Body of pancreas (tissue), 4 donors: ENCODE measurements around the gene NPAS1. TPM values are rescaled to one million over a fixed set of nuclear protein-coding genes. Genes with fewer than 3 reads are reported as not detected.

Source experiments
- ATAC-seq: fragments of 150-250 bp; one replicate; pipeline ENCODE4 v1.9.1; 2016
- DNase-seq, 4 donors: peaks; one replicate each; pipeline ENCODE4 v3.0.0-alpha.2; 2019
- H3K27ac ChIP-seq, 4 donors: fragments of 200-600 bp; sonication (generic); 1 replicate in 3 of 4; 2 replicates in 1 of 4; pipeline versions ENCODE4 v1.5.1 to v1.6.1; 2016 to 2019; ENCODE audit warnings: mild to moderate bottlenecking in 1 of 4, mixed read lengths in 1 of 4, moderate library complexity in 1 of 4
- H3K27me3 ChIP-seq, 2 donors: fragments of 200-600 bp; sonication (generic); one replicate each; pipeline ENCODE4 v1.6.0; 2016; ENCODE audit warnings: mild to moderate bottlenecking in 1 of 2
- H3K36me3 ChIP-seq, 2 donors: fragments of 200-600 bp; sonication (generic); replicated peaks in 1 of 2; 2 replicates each; pipeline ENCODE4 v1.5.1; 2016; ENCODE audit warnings: low read depth in 2 of 2; ENCODE audit not compliant: insufficient read depth in 1 of 2
- H3K4me1 ChIP-seq: fragments of 200-600 bp; sonication (generic); one replicate; pipeline ENCODE4 v1.6.0; 2016
- H3K4me3 ChIP-seq, 2 donors: fragments of 200-600 bp; sonication (generic); 1 replicate in 1 of 2; 2 replicates in 1 of 2; pipeline ENCODE4 v1.5.1; 2016 to 2019
- H3K9me3 ChIP-seq, 3 donors: fragments of 200-600 bp; sonication (generic); 1 replicate in 2 of 3; 2 replicates in 1 of 3; pipeline ENCODE4 v1.5.1; 2016
- POLR2A ChIP-seq, 3 donors: fragments of 450-650 bp; IDR thresholded peaks; one replicate each; pipeline ENCODE4 v1.6.1; 2016; ENCODE audit warnings: antibody characterized with exemption in 3 of 3, mild to moderate bottlenecking in 2 of 3
- WGBS, 2 donors: methylation state at CpG; one replicate each; pipeline ENCODE4 v1.1.5; 2017; 5-methylcytosine and 5-hydroxymethylcytosine counted together
- intact Hi-C: fragments of 100-400 bp; cut with DNase I; formaldehyde crosslinking; loops from one replicate; pipeline ENCODE4 v1.15.1; 2023
- total RNA-seq, 2 donors: library from RNA; depleted of rRNA; stranded (reverse); fragments of >200 nt; gene quantifications; one replicate each; pipeline ENCODE4 v1.1.0, GENCODE V29; 2016
- TF ChIP-seq, protein P1 (sequence below), 7 experiments: fragments of 450-650 bp in 4 of 7; fragments of 200-600 bp in 3 of 7; sonication (generic) in 3 of 7; IDR thresholded peaks; one replicate each; pipeline ENCODE4 v1.5.1; 2016 to 2019; ENCODE audit warnings: antibody characterized with exemption in 7 of 7

NPAS1 gene
- total RNA-seq, 2 donors from 2014 or later, result not detected

DNA sequence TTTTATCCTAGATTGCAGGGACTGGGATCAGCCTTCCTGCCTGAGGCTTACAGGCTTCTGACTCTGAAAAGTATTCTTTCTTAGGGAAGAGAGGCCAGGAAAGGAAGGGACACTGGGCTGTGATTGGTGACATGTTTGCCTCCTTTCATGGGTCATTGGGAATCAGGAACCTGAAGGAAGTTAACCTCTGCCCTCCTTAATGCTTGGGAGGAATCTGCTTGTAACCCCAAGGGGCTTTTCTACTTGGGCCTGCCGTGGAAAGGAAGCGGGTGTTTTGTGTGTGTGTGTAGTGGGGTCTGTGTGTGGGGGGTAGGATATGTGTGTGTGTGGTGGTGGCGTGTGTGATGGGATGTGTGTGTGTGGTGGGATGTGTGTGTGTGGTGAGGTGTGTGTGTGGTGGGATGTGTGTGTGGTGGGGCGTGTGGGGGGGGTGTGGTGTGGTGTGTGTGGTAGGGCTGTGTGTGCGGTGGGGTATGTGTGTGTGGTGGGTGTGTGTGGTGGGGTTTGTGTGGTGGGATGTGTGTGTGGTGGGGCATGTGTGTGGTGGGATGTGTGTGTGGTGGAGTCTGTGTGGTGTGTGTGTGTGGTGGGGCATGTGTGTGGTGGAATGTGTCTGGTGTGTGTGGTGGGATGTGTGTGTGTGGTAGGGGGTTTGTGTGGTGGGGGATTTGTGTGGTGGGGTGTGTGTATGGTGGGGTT, 41.3 kb upstream of the NPAS1 start:
- Histone ChIP-seq H3K27me3 (no peaks in the 10 kb centered on the region), H3K4me3 (no peak overlapping the region), H3K36me3 (no peaks in the 10 kb centered on the region), H3K9me3 (no peaks in the 10 kb centered on the region), H3K4me1 (peaks cover 39% of the 10 kb centered on the region), H3K27ac (peak overlapping the region; percentile 2 to 84 (median 69))
- ATAC-seq (no peak), DNase-seq (no peak)
- 65 to 91% methylated on average over 5 of the region's 5 CpGs for WGBS, 2 donors
- intact Hi-C loops, result no loop called here
- TF ChIP-seq POLR2A (IDR thresholded peaks at IDR 0.05), result no peak
- TF ChIP-seq, protein P1, sequence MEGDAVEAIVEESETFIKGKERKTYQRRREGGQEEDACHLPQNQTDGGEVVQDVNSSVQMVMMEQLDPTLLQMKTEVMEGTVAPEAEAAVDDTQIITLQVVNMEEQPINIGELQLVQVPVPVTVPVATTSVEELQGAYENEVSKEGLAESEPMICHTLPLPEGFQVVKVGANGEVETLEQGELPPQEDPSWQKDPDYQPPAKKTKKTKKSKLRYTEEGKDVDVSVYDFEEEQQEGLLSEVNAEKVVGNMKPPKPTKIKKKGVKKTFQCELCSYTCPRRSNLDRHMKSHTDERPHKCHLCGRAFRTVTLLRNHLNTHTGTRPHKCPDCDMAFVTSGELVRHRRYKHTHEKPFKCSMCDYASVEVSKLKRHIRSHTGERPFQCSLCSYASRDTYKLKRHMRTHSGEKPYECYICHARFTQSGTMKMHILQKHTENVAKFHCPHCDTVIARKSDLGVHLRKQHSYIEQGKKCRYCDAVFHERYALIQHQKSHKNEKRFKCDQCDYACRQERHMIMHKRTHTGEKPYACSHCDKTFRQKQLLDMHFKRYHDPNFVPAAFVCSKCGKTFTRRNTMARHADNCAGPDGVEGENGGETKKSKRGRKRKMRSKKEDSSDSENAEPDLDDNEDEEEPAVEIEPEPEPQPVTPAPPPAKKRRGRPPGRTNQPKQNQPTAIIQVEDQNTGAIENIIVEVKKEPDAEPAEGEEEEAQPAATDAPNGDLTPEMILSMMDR (IDR thresholded peaks at IDR 0.05), result no peak

DNA sequence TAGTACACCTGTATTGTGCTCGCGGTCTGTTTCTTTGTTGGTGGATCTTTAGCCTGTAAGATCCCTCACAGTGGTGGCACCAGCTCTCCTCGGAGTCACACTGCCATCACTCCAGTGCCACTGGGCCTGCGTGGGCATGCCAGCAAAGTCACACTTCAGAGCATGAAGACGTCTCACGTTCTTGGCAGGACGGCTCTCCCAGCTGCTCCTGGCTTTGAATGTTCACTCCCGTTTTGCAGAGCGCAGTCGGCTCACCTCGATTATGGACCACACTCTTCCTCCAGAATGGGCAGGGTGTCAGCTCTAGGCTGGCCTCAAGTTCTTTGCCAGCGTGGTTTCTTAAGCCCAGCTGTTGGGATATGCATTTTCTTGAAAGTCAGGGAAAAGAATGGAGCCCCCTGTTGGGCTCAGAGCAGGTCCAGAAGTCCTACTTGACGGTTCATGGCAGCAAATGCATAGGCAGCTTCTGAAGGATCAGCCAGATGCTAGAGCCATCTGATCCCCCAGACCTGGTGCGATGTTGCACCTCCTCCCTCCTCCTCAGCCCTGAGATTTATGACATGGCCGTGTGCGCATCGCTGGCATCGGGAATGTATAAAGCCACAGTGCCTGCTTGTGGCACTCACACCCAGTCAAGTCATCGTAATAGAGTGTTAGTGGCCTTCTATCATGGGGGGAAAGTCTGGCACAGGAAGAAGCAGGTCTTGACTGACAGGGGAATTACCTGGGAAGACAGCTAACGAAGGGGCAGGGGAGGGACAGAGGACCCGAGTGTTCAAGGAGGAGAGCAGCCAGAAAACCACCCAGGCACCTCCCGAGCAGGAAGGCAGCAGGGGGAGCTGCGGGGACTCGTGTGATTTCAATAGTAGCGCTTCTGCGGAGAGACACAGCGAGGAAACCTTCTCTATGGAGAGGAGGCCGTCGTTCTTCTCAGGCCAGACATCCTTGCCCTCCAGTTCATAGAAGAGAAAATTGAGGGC, 40.2 kb upstream of the NPAS1 start:
- TF ChIP-seq POLR2A (IDR thresholded peaks at IDR 0.05), result no peak
- TF ChIP-seq, protein P1 (IDR thresholded peaks at IDR 0.05), result no peak
- H3K4me1 ChIP-seq, result peaks cover 45% of the 10 kb centered on the region
- H3K4me3 ChIP-seq, result no peak overlapping the region
- no peak for DNase-seq
- intact Hi-C loops, result no loop called here
- no peak overlapping the region for H3K27ac ChIP-seq
- no peaks in the 10 kb centered on the region for H3K9me3 ChIP-seq
- ATAC-seq, result no peak
- H3K27me3 ChIP-seq, result no peaks in the 10 kb centered on the region
- 88 to 94% methylated on average over 22 to 29 of the region's 29 CpGs for WGBS, 2 donors
- H3K36me3 ChIP-seq, result no peaks in the 10 kb centered on the region

DNA sequence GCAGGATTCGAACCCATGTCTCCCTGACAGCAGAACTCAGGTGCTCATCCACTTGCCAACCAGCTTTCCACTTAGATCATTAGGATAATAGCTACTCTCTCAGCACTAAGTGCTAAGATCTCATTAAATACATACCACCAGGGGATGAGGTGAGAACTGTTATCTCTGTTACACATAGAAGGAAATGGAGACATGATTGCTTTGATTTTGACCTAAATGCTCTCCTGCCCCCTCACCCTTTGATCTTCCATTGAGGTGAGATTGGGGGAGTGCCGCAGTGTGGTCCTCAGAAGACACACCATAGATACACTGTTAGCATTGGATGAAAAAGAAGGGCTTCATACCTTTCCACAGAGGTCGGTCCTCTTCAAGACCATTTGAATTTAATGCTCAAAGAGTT, 38.9 kb upstream of the NPAS1 start:
- DNase-seq, result no peak
- TF ChIP-seq POLR2A (IDR thresholded peaks at IDR 0.05), result no peak
- TF ChIP-seq, protein P1 (IDR thresholded peaks at IDR 0.05), result no peak
- no peaks in the 10 kb centered on the region for H3K36me3 ChIP-seq
- no peaks in the 10 kb centered on the region for H3K27me3 ChIP-seq
- 81 to 87% methylated on average over 3 of the region's 3 CpGs for WGBS, 2 donors
- H3K4me1 ChIP-seq, result peaks cover 36% of the 10 kb centered on the region
- no peak for ATAC-seq
- peak overlapping the region in 1 of 4 donors; percentile 58 for H3K27ac ChIP-seq
- intact Hi-C loops, result no loop called here
- no peaks in the 10 kb centered on the region for H3K9me3 ChIP-seq
- no peak overlapping the region for H3K4me3 ChIP-seq

DNA sequence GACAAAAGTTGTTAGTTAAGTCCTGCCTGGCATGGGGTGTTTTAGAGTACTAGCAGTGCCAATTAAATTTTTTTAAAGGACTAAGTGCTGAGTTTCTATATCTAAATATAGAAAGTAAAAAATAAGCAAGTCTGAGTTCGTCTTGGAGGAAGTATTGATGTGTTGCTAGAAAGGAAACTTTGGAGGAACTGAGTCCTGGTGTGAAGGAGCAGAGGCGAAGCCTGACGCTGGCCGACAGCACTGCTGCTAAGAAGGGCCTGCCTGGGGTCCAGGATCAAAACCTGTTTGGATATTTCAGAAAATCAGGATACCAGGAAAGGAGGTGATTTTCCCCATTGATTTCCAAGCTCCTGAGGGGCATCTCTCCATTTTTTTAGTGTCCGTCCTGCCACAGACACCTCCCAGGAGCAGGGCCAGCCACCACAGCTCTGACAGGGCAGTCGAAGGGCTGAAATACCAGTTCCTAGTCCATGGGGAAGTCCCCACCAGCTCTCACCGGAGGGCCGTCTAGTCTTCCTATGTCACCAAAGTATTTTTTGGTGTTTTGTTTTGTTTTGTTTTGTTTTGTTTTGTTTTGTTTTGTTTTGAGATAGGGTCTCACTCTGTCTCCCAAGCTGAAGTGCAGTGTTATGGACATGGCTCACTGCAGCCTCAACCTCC, 38.2 kb upstream of the NPAS1 start:
- H3K27me3 ChIP-seq, result no peaks in the 10 kb centered on the region
- peak overlapping the region in 1 of 4 donors; percentile 58 for H3K27ac ChIP-seq
- intact Hi-C loops, result no loop called here
- H3K36me3 ChIP-seq, result no peaks in the 10 kb centered on the region
- H3K4me1 ChIP-seq, result peaks cover 30% of the 10 kb centered on the region
- H3K4me3 ChIP-seq, result no peak overlapping the region
- WGBS, 2 donors, result 79 to 82% methylated on average over 7 to 8 of the region's 8 CpGs
- no peaks in the 10 kb centered on the region for H3K9me3 ChIP-seq
- DNase-seq (no peak), ATAC-seq (no peak)
- TF ChIP-seq, protein P1 (IDR thresholded peaks at IDR 0.05), result no peak
- no peak for TF ChIP-seq POLR2A (IDR thresholded peaks at IDR 0.05)
